ENCODE measurements around the gene SH3BP5.
A peak's percentile ranks its signal among the peaks of the same experiment; 100 is the strongest.

GRCh38 chr3:15269091-15269989 is 63.0 kb downstream of the SH3BP5 start:
- TF ChIP-seq CTCF (IDR thresholded peaks at IDR 0.05) = no peak
- TF ChIP-seq POLR2AphosphoS5 (IDR thresholded peaks at IDR 0.05) = peak; percentile 40
